Nephron (organoid): ENCODE results near the gene GUCY1A1.

Experiments
- H3K27ac Mint-ChIP-seq, 3 experiments: 2 replicates each; pipeline ENCODE4 v1.8.0; 2020; ENCODE audit warnings: mixed read lengths in 3 of 3, mild to moderate bottlenecking in 2 of 3, moderate library complexity in 1 of 3
- H3K27me3 Mint-ChIP-seq: 2 replicates; pipeline ENCODE4 v1.8.0; 2021; ENCODE audit warnings: low read depth, mild to moderate bottlenecking, moderate library complexity, mixed read lengths
- H3K36me3 Mint-ChIP-seq: 2 replicates; pipeline ENCODE4 v1.8.0; 2020; ENCODE audit warnings: low read depth, mixed read lengths
- H3K4me1 Mint-ChIP-seq: 2 replicates; pipeline ENCODE4 v1.8.0; 2020; ENCODE audit warnings: mixed read lengths
- H3K4me3 Mint-ChIP-seq, 3 experiments: 2 replicates each; pipeline ENCODE4 v1.8.0; 2020; ENCODE audit warnings: mild to moderate bottlenecking in 3 of 3, mixed read lengths in 3 of 3, moderate library complexity in 2 of 3
- H3K9me3 Mint-ChIP-seq: 2 replicates; pipeline ENCODE4 v1.8.0; 2020; ENCODE audit warnings: mixed read lengths
- CTCF ChIP-seq, 3 experiments: fragments of 200-600 bp; sonication (generic); IDR thresholded peaks; one replicate each; pipeline ENCODE4 v1.5.0; 2021; ENCODE audit warnings: antibody characterized with exemption in 3 of 3; ENCODE audit not compliant: unreplicated experiment in 3 of 3

GUCY1A1 gene

GRCh38 chr4:155713911-155714310 lies 47.3 kb downstream of the GUCY1A1 start:
- no peaks in the 10 kb centered on the region for H3K27me3 Mint-ChIP-seq
- peaks cover 50% of the 10 kb centered on the region for H3K36me3 Mint-ChIP-seq
- H3K4me1 Mint-ChIP-seq: peaks cover 6% of the 10 kb centered on the region
- no peaks in the 10 kb centered on the region for H3K9me3 Mint-ChIP-seq
- no peak for TF ChIP-seq CTCF (IDR thresholded peaks at IDR 0.05; ENCODE audit: unreplicated experiment in 3 of 3)
- H3K4me3 Mint-ChIP-seq: no peak overlapping the region
- H3K27ac Mint-ChIP-seq: no peak overlapping the region

GRCh38 chr4:155722336-155722735 lies 55.7 kb downstream of the GUCY1A1 start:
- no peaks in the 10 kb centered on the region for H3K9me3 Mint-ChIP-seq
- H3K36me3 Mint-ChIP-seq: peaks cover 37% of the 10 kb centered on the region
- no peaks in the 10 kb centered on the region for H3K27me3 Mint-ChIP-seq
- no peak overlapping the region for H3K27ac Mint-ChIP-seq
- TF ChIP-seq CTCF (IDR thresholded peaks at IDR 0.05; ENCODE audit: unreplicated experiment in 3 of 3): no peak
- no peak overlapping the region for H3K4me3 Mint-ChIP-seq
- no peaks in the 10 kb centered on the region for H3K4me1 Mint-ChIP-seq

- H3K9me3 Mint-ChIP-seq: no peaks in the 10 kb centered on the region
- H3K36me3 Mint-ChIP-seq: peaks cover 33% of the 10 kb centered on the region
- TF ChIP-seq CTCF (IDR thresholded peaks at IDR 0.05; ENCODE audit: unreplicated experiment in 3 of 3): no peak
- H3K27me3 Mint-ChIP-seq: no peaks in the 10 kb centered on the region
- H3K4me1 Mint-ChIP-seq: no peaks in the 10 kb centered on the region
- H3K4me3 Mint-ChIP-seq: no peak overlapping the region
- no peak overlapping the region for H3K27ac Mint-ChIP-seq
These were observed 56.3 kb downstream of the GUCY1A1 start for GRCh38 chr4:155722816-155723499.

- Mint-ChIP-seq H3K27ac (no peak overlapping the region), H3K4me1 (no peaks in the 10 kb centered on the region), H3K4me3 (no peak overlapping the region), H3K9me3 (no peaks in the 10 kb centered on the region), H3K36me3 (peaks cover 30% of the 10 kb centered on the region), H3K27me3 (no peaks in the 10 kb centered on the region)
- no peak for TF ChIP-seq CTCF (IDR thresholded peaks at IDR 0.05; ENCODE audit: unreplicated experiment in 3 of 3)
These were observed 58.1 kb downstream of the GUCY1A1 start for GRCh38 chr4:155724731-155725130.

GRCh38 chr4:155734065-155734464 lies 67.4 kb downstream of the GUCY1A1 start:
- peak overlapping the region; percentile 4 to 43 (median 10) for H3K27ac Mint-ChIP-seq
- no peaks in the 10 kb centered on the region for H3K27me3 Mint-ChIP-seq
- H3K4me3 Mint-ChIP-seq: no peak overlapping the region
- no peaks in the 10 kb centered on the region for H3K36me3 Mint-ChIP-seq
- H3K9me3 Mint-ChIP-seq: no peaks in the 10 kb centered on the region
- peaks cover 10% of the 10 kb centered on the region for H3K4me1 Mint-ChIP-seq
- no peak for TF ChIP-seq CTCF (IDR thresholded peaks at IDR 0.05; ENCODE audit: unreplicated experiment in 3 of 3)

GRCh38 chr4:155734951-155735350 lies 68.3 kb downstream of the GUCY1A1 start:
- Mint-ChIP-seq H3K36me3 (no peaks in the 10 kb centered on the region), H3K27me3 (no peaks in the 10 kb centered on the region), H3K4me1 (peaks cover 10% of the 10 kb centered on the region), H3K9me3 (no peaks in the 10 kb centered on the region), H3K4me3 (no peak overlapping the region), H3K27ac (peak overlapping the region in 1 of 3 experiments; percentile 4)
- TF ChIP-seq CTCF (IDR thresholded peaks at IDR 0.05; ENCODE audit: unreplicated experiment in 3 of 3): no peak
